SH-SY5Y (cell line): Measurements from ENCODE around the gene KLHL35.

Experiments
- GATA2 ChIP-seq: IDR thresholded peaks from 2 replicates; pipeline ENCODE4 v1.6.1; 2011; ENCODE audit warnings: mild to moderate bottlenecking, low read depth, low read length
- GATA3 ChIP-seq: IDR thresholded peaks from 2 replicates; pipeline ENCODE4 v1.6.1; 2011; ENCODE audit warnings: low read depth, mild to moderate bottlenecking, low read length, moderate library complexity

DNA sequence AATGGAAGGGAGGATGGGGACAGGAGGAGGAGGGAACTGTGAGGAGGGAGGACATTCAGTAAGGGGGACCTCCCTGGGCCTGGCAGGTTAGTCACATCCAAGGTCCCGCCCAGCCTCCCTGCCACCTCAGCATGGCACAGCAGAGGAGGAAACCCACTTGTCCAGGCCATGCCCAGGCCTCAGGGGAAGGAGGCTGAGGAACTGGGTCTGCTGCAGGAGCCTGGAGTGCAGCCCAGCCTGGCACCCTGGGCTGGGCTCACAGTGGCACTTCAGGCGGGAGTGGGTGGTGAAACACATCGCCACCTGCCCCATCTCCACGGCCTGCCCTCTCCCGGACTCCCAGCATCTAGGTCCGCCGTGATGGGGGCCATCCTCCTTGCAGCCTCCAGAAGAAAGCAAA is 17.2 kb upstream of the KLHL35 start:
- TF ChIP-seq GATA2 = no peak
- TF ChIP-seq GATA3 = no peak
